Fibroblast of the aortic adventitia (primary cell): ENCODE measurements around the gene PTAR1. TPM values are rescaled to one million over a fixed set of nuclear protein-coding genes. Genes with fewer than 3 reads are reported as not detected.
A peak's percentile ranks its signal among the peaks of the same experiment; 100 is the strongest.
"Not testable (repeated sequence)": the region's sequence is repeated elsewhere in the genome, so short reads cannot be mapped to it uniquely, and the experiment has no call there.

Experiments used
- DNase-seq: peaks from one replicate; pipeline ENCODE4 v3.0.0-alpha.2; 2010; ENCODE audit warnings: low read depth
- H3K4me3 ChIP-seq: 2 replicates; pipeline ENCODE4 v1.5.1; 2011; ENCODE audit warnings: low read depth, mild to moderate bottlenecking, control low read depth, low read length, moderate library complexity
- total RNA-seq: library from RNA; depleted of rRNA; stranded (reverse); fragments of >200 nt; gene quantifications from 2 replicates; pipeline ENCODE4 v1.2.3, GENCODE V29; 2012; ENCODE audit warnings: low replicate concordance
- TF ChIP-seq, protein P1 (sequence below): IDR thresholded peaks from 2 replicates; pipeline ENCODE4 v1.5.1; 2011; ENCODE audit warnings: mild to moderate bottlenecking, low read length, control low read depth, inconsistent platforms; ENCODE audit not compliant: insufficient read depth

PTAR1 gene
- total RNA-seq, 1 donor, result 119 TPM

- no peak for DNase-seq
- TF ChIP-seq, protein P1, sequence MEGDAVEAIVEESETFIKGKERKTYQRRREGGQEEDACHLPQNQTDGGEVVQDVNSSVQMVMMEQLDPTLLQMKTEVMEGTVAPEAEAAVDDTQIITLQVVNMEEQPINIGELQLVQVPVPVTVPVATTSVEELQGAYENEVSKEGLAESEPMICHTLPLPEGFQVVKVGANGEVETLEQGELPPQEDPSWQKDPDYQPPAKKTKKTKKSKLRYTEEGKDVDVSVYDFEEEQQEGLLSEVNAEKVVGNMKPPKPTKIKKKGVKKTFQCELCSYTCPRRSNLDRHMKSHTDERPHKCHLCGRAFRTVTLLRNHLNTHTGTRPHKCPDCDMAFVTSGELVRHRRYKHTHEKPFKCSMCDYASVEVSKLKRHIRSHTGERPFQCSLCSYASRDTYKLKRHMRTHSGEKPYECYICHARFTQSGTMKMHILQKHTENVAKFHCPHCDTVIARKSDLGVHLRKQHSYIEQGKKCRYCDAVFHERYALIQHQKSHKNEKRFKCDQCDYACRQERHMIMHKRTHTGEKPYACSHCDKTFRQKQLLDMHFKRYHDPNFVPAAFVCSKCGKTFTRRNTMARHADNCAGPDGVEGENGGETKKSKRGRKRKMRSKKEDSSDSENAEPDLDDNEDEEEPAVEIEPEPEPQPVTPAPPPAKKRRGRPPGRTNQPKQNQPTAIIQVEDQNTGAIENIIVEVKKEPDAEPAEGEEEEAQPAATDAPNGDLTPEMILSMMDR, result no peak
- no peak overlapping the region for H3K4me3 ChIP-seq
Observed at GRCh38 chr9:69797675-69798074, 37.9 kb upstream of the PTAR1 start.

DNA sequence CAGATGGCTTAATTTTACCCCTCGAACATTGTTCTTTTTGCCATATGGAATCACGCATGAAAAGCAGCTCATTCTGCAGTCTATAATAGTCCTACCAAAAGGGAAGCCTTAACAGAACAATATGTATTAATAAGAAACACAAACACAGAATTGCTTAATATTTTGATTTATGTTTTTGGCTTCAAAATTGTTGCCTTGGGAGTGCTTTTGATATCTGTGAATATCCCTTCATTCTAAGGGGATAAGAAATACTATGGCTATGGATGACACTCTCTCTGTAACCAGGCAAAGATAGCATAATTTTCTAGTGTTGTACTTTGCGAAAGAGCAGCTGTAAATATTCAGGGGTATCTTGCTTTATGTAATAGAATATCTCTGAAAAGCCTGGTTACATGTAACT, 34.5 kb upstream of the PTAR1 start:
- TF ChIP-seq, protein P1, result no peak
- H3K4me3 ChIP-seq, result no peak overlapping the region
- no peak for DNase-seq

GRCh38 chr9:69785757-69786156, 25.9 kb upstream of the PTAR1 start:
- H3K4me3 ChIP-seq, result no peak overlapping the region
- peak; percentile 48 for DNase-seq
- TF ChIP-seq, protein P1, result peak; percentile 43

DNA sequence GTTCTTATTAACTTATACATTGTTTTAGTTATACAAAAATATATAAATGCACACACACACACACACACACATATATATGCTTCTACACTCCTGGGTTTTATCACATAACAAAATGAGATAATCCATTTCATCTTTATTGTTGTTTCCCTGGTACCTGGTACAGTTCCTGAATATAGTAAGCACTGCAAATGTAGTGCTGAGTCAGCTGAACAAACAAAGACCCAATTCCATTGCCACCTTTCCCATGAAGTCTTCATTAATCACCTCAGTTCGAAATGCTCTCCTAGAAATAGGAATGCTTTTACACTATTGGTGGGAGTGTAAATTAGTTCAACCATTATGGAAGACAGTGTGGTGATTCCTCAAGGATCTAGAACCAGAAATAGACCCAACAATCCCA, 13.4 kb upstream of the PTAR1 start:
- H3K4me3 ChIP-seq, result no peak overlapping the region
- no peak for DNase-seq
- TF ChIP-seq, protein P1, result no peak

- H3K4me3 ChIP-seq, result no peak overlapping the region
- TF ChIP-seq, protein P1, result no peak
- peak; percentile 85 for DNase-seq
Observed at GRCh38 chr9:69771775-69772418, 12.1 kb upstream of the PTAR1 start.

GRCh38 chr9:69768716-69769115, 8.9 kb upstream of the PTAR1 start:
- peak; percentile 56 for DNase-seq
- no peak overlapping the region for H3K4me3 ChIP-seq
- TF ChIP-seq, protein P1, result no peak

DNA sequence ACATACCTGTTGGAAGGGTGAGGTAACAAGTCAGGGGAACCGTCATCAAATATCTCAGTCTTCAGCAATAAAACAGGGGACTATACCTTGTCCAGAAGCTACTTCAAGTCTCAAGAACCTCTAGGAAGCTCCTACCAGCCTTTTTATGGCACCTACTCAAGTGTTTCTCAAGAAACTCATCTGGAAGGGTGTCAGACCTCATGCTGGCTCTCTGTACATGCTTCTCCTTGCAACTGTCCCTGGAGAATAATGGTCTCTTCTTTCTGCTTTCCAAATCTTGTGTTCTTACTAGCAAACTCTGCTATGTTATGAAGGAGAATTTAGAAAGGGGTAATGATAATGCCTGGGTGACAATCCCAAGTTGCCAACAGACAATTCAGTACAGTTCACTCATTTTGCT, 8.3 kb upstream of the PTAR1 start:
- TF ChIP-seq, protein P1, result no peak
- DNase-seq, result peak; percentile 42
- no peak overlapping the region for H3K4me3 ChIP-seq

- H3K4me3 ChIP-seq, DNase-seq: not testable (repeated sequence)
Observed at GRCh38 chr9:69763862-69764261, 4.1 kb upstream of the PTAR1 start.
